K562 (cell line): Measurements from ENCODE around the gene CLEC4M. TPM values are rescaled to one million over a fixed set of nuclear protein-coding genes. Genes with fewer than 3 reads are reported as not detected.

ENCODE experiments used
- ATAC-seq: fragments of 200-7000 bp; cut with Tn5 transposase; 3 replicates; pipeline ENCODE4 v1.9.1; 2020; ENCODE audit warnings: moderate library complexity
- BruUV-seq: library from RNA; stranded (reverse); fragments of 400-500 nt; replicated peaks from 2 replicates; lab custom pipeline; 2021; lab: Mats Ljungman, UMichigan
- CTCF ChIA-PET: fragments of 300-600 bp; formaldehyde crosslinking; extraction: SDS; loops from one replicate; lab custom pipeline; 2021; ENCODE audit warnings: low intra/inter-chr PET ratio; lab: Yijun Ruan, JAX
- POLR2A ChIA-PET: fragments of 300-600, 350-650 bp; sonication (Branson Sonifier 250); formaldehyde crosslinking; extraction: SDS; loops from one replicate; lab custom pipeline; 2021; ENCODE audit warnings: antibody characterized with exemption, inconsistent platforms; lab: Yijun Ruan, JAX
- DNase-seq, 4 experiments: peaks; one replicate each; pipeline versions ENCODE4 v3.0.0 to v3.0.0-alpha.2; 2011 to 2018; ENCODE audit warnings: low spot score in 3 of 4, mixed read lengths in 3 of 4; ENCODE audit errors: extremely low read depth in 1 of 4
- FAIRE-seq: peaks from 2 replicates; lab custom pipeline; 2011; peaks lifted over from hg19 to GRCh38; lab: Jason Lieb, UNC
- H2AFZ ChIP-seq: 2 replicates; pipeline ENCODE4 v1.6.0; 2011; ENCODE audit warnings: low read depth, low read length, control low read depth, inconsistent platforms
- H3K27ac ChIP-seq: fragments of 200-600 bp; 3 replicates; pipeline ENCODE4 v1.8.0; 2011; ENCODE audit warnings: low read depth, mild to moderate bottlenecking, control low read depth, inconsistent platforms, low read length, moderate library complexity, mixed read lengths; ENCODE audit errors: extremely low read depth
- H3K27me3 ChIP-seq, 2 experiments: fragments of 300-600 bp in 1 of 2; 2 replicates in 1 of 2; 3 replicates in 1 of 2; pipeline versions ENCODE4 v1.6.0 to v1.8.0; 2011; ENCODE audit warnings: inconsistent platforms in 2 of 2, low read length in 2 of 2, mild to moderate bottlenecking in 1 of 2, mixed read lengths in 1 of 2, moderate library complexity in 1 of 2; ENCODE audit not compliant: control insufficient read depth in 2 of 2, insufficient read depth in 2 of 2
- H3K36me3 ChIP-seq: fragments of 300-600 bp; 3 replicates; pipeline ENCODE4 v1.8.0; 2011; ENCODE audit warnings: mild to moderate bottlenecking, low read length, inconsistent platforms; ENCODE audit not compliant: control insufficient read depth, insufficient read depth
- H3K4me1 ChIP-seq, 2 experiments: fragments of 200-600 bp in 1 of 2; replicated peaks in 1 of 2; 2 replicates in 1 of 2; 3 replicates in 1 of 2; pipeline versions ENCODE4 v1.5.1 to v1.8.0; 2011; ENCODE audit warnings: inconsistent platforms in 2 of 2, low read length in 2 of 2, mild to moderate bottlenecking in 1 of 2, mixed read lengths in 1 of 2, moderate library complexity in 1 of 2; ENCODE audit not compliant: control insufficient read depth in 2 of 2, insufficient read depth in 2 of 2
- H3K4me2 ChIP-seq: 2 replicates; pipeline ENCODE4 v1.6.1; 2011; ENCODE audit warnings: low read length, control low read depth, inconsistent platforms, mixed read lengths; ENCODE audit not compliant: insufficient read depth
- H3K4me3 ChIP-seq: fragments of 200-600 bp; sonication (generic), shearing (Covaris generic); 2 replicates; pipeline ENCODE4 v1.5.1; 2016; ENCODE audit warnings: control low read depth, inconsistent platforms
- H3K79me2 ChIP-seq: fragments of 200-600 bp; 3 replicates; pipeline ENCODE4 v1.8.0; 2011; ENCODE audit warnings: low read length, inconsistent platforms; ENCODE audit not compliant: control insufficient read depth, insufficient read depth
- H3K9ac ChIP-seq, 2 experiments: 2 replicates each; pipeline versions ENCODE4 v1.6.0 to v1.6.1; 2011; ENCODE audit warnings: low read depth in 2 of 2, low read length in 2 of 2, control low read depth in 1 of 2, inconsistent platforms in 1 of 2, mild to moderate bottlenecking in 1 of 2, mixed read lengths in 1 of 2; ENCODE audit not compliant: insufficient read depth in 1 of 2
- H3K9me1 ChIP-seq: one replicate; pipeline ENCODE4 v1.6.0; 2011; ENCODE audit warnings: inconsistent platforms, mild to moderate bottlenecking, low read length, moderate library complexity; ENCODE audit not compliant: control insufficient read depth, insufficient read depth
- H3K9me3 ChIP-seq: replicated peaks from 2 replicates; pipeline ENCODE4 v1.5.1; 2011; ENCODE audit warnings: low read depth, low read length, inconsistent platforms; ENCODE audit not compliant: control insufficient read depth, insufficient read depth
- H4K20me1 ChIP-seq: replicated peaks from 2 replicates; pipeline ENCODE4 v1.6.1; 2011; ENCODE audit warnings: low read length, inconsistent platforms, mixed read lengths; ENCODE audit not compliant: control insufficient read depth, insufficient read depth
- CSDE1 ChIP-seq, 2 experiments: fragments of 450-650 bp; IDR thresholded peaks; 2 replicates each; pipeline ENCODE4 v1.6.1; 2016; ENCODE audit warnings: mild to moderate bottlenecking in 1 of 2
- EZH2 ChIP-seq: IDR thresholded peaks from 2 replicates; pipeline ENCODE4 v1.6.1; 2012; ENCODE audit warnings: low read depth, mild to moderate bottlenecking, inconsistent platforms, low read length, borderline replicate concordance
- GTF2E2 ChIP-seq: fragments of 200-800 bp; sonication (Bioruptor generic); IDR thresholded peaks from 2 replicates; pipeline ENCODE4 v1.6.1; 2016; ENCODE audit warnings: missing genetic modification characterization, missing compliant biosample characterization
- HDAC8 ChIP-seq: fragments of 450-650 bp; IDR thresholded peaks from 2 replicates; pipeline ENCODE4 v1.6.1; 2016; ENCODE audit warnings: mild to moderate bottlenecking, missing genetic modification characterization, moderate library complexity, missing compliant biosample characterization
- LARP7 ChIP-seq: fragments of 450-650 bp; IDR thresholded peaks from 2 replicates; pipeline ENCODE4 v1.6.1; 2016
- NR2C2 ChIP-seq, 2 experiments: fragments of 200-800 bp in 1 of 2; sonication (Bioruptor generic) in 1 of 2; sonication (generic) in 1 of 2; formaldehyde crosslinking in 1 of 2; IDR thresholded peaks; 2 replicates each; pipeline versions ENCODE4 v1.6.1 to v1.8.0; 2016 to 2022; ENCODE audit warnings: mild to moderate bottlenecking in 1 of 2, missing compliant biosample characterization in 1 of 2, missing genetic modification characterization in 1 of 2, missing genetic modification reagents in 1 of 2
- PHB2 ChIP-seq: fragments of 450-650 bp; IDR thresholded peaks from 2 replicates; pipeline ENCODE4 v1.6.1; 2017; ENCODE audit warnings: low read depth
- STAT5B ChIP-seq: fragments of 250-450 bp; sonication (Bioruptor Pico); IDR thresholded peaks from 2 replicates; pipeline ENCODE4 v1.8.0; 2021; ENCODE audit warnings: mild to moderate bottlenecking, inconsistent platforms
- TAL1 ChIP-seq: fragments of 450-650 bp; IDR thresholded peaks from 2 replicates; pipeline ENCODE4 v1.6.1; 2016; ENCODE audit warnings: mild to moderate bottlenecking
- TRIM28 ChIP-seq: fragments of 450-650 bp; IDR thresholded peaks from 2 replicates; pipeline ENCODE4 v1.6.1; 2017
- ZNF174 ChIP-seq: fragments of 250-450 bp; sonication (Bioruptor Pico); IDR thresholded peaks from 2 replicates; pipeline ENCODE4 v1.4.0; 2020; ENCODE audit warnings: mild to moderate bottlenecking
- ZNF583 ChIP-seq: fragments of 250-450 bp; sonication (Bioruptor Pico); IDR thresholded peaks from 2 replicates; pipeline ENCODE4 v1.4.0; 2020
- ZNF778 ChIP-seq: fragments of 450-650 bp; formaldehyde crosslinking; IDR thresholded peaks from 2 replicates; pipeline ENCODE4 v1.4.0; 2020; ENCODE audit warnings: mild to moderate bottlenecking, moderate library complexity
- ZNF785 ChIP-seq: fragments of 250-450 bp; sonication (Bioruptor Pico); IDR thresholded peaks from 2 replicates; pipeline ENCODE4 v1.4.0; 2020; ENCODE audit warnings: mild to moderate bottlenecking
- ZNF830 ChIP-seq: fragments of 250-450 bp; sonication (Bioruptor Pico); IDR thresholded peaks from 2 replicates; pipeline ENCODE4 v1.5.0; 2021; ENCODE audit warnings: mild to moderate bottlenecking
- WGBS: fragments of 100-300 bp; shearing (Covaris generic); methylation state at CpG from one replicate; pipeline ENCODE4 v1.1.6; 2016; ENCODE audit warnings: low coverage, mixed read lengths; ENCODE audit not compliant: insufficient coverage; ENCODE audit errors: missing lambda C conversion rate; 5-methylcytosine and 5-hydroxymethylcytosine counted together
- in situ Hi-C: fragments of 300-500 bp; cut with MboI; formaldehyde crosslinking; loops from 4 replicates; pipeline ENCODE4 v1.15.0; 2018; ENCODE audit warnings: inconsistent platforms, mixed read lengths
- intact Hi-C: fragments of 100-400 bp; cut with micrococcal nuclease; formaldehyde crosslinking; loops from 2 replicates; pipeline ENCODE4 v1.14.2; 2022
- polyA plus RNA-seq, 8 experiments: library from polyadenylated mRNA; depleted of rRNA in 4 of 8; stranded (reverse) in 5 of 8; unstranded in 3 of 8; fragments of >200 nt; fragmentation: Nextera tagmentation in 2 of 8; fragmentation: Illumina TruSeq in 1 of 8; extraction: Ambion mirVana in 2 of 8; extraction: Trizol in 1 of 8; gene quantifications; 2 replicates each; pipeline versions ENCODE4 v1.2.1 to v1.2.3, GENCODE V29; 2011 to 2014; ENCODE audit warnings: inconsistent platforms in 1 of 8, missing spikeins in 1 of 8
- total RNA-seq, 7 experiments: library from RNA; depleted of rRNA in 6 of 7; stranded (reverse); fragments of >200 nt in 6 of 7; fragmentation: Illumina TruSeq in 2 of 7; extraction: Trizol in 2 of 7; gene quantifications; 2 replicates each; pipeline versions ENCODE4 v1.2.1 to v1.2.3, GENCODE V29; 2011 to 2021; ENCODE audit warnings: low replicate concordance in 1 of 7

Gene CLEC4M
- total and polyA plus RNA-seq, 9 of the 15 experiments (the other 6 are each of a cell fraction or from before 2014, with no cell fraction given), result 0.08 to 0.18 TPM; not detected in 7

- Histone ChIP-seq H3K27me3 (peaks cover 7 to 61% of the 10 kb centered on the region in 2 experiments), H3K4me3 (no peak overlapping the region), H3K4me1 (peaks cover 0 to 15% of the 10 kb centered on the region in 2 experiments; a peak in 2 of 5 replicates), H3K27ac (no peak overlapping the region), H3K79me2 (no peaks in the 10 kb centered on the region)
- in situ Hi-C loops, result no loop called here
- no peak for DNase-seq
- 6% methylated on average over 2 of the region's 2 CpGs for WGBS
- intact Hi-C loops, result no loop called here
- TF ChIP-seq CSDE1 (IDR thresholded peaks at IDR 0.05) (no peak), STAT5B (CRISPR knock-in tag) (no peak), ZNF785 (no peak), TRIM28 (no peak), HDAC8 (tag) (no peak), EZH2 (no peak), PHB2 (no peak), TAL1 (no peak), NR2C2 (CRISPR knock-in tag; IDR thresholded peaks at IDR 0.05) (no peak), NR2C2 (tag; IDR thresholded peaks at IDR 0.05) (no peak), GTF2E2 (tag) (no peak), ZNF830 (CRISPR knock-in tag) (no peak), ZNF583 (CRISPR knock-in tag) (no peak), ZNF174 (no peak), LARP7 (no peak), ZNF778 (no peak)
- TF ChIP-seq, all 486 proteins: peak for 0
- no peak overlapping the region for H2AFZ ChIP-seq
- ChIA-PET CTCF (no interaction called here), POLR2A (interaction anchor here (0.6 kb wide), 1 partner anchor 401 kb away, joined by 3 read pairs; no protein-coding TSS in a partner anchor)
- no TSS peak for BruUV-seq
- no peaks in the 10 kb centered on the region for H3K36me3 ChIP-seq
- H4K20me1 ChIP-seq, result 0 out of 2 replicates have a peak, but pooled peaks cover 3% of the 10 kb centered on the region
- H3K9ac ChIP-seq, result no peak overlapping the region
- H3K9me1 ChIP-seq, result no peaks in the 10 kb centered on the region
- no peak overlapping the region for H3K4me2 ChIP-seq
- H3K9me3 ChIP-seq, result no peaks in the 10 kb centered on the region
- no peak for FAIRE-seq
- ATAC-seq, result no peak
These were observed 37.3 kb upstream of the CLEC4M start for GRCh38 chr19:7725791-7726190.
